Psoas muscle (tissue), 8 donors: ENCODE results near the gene KCNN3. TPM values are rescaled to one million over a fixed set of nuclear protein-coding genes. Genes with fewer than 3 reads are reported as not detected.

ENCODE experiments used
- ATAC-seq, 4 donors: fragments of 200-7000 bp; cut with Tn5 transposase; one replicate each; pipeline ENCODE4 v1.9.1; 2020; ENCODE audit warnings: moderate library complexity in 3 of 4, mild to moderate bottlenecking in 2 of 4
- DNase-seq, 2 donors: peaks; one replicate each; pipeline ENCODE4 v3.0.0-alpha.2; 2020
- H3K27ac ChIP-seq: fragments of 200-600 bp; one replicate; pipeline ENCODE4 v1.8.0; 2022
- H3K27me3 ChIP-seq, 3 donors: fragments of 200-600 bp in 1 of 3; one replicate each; pipeline versions ENCODE4 v1.6.1 to v1.8.0; 2013 to 2022; ENCODE audit warnings: low read length in 2 of 3, mild to moderate bottlenecking in 2 of 3, moderate library complexity in 1 of 3; ENCODE audit not compliant: insufficient read depth in 3 of 3
- H3K36me3 ChIP-seq, 2 donors: fragments of 200-600 bp in 1 of 2; one replicate each; pipeline versions ENCODE4 v1.6.1 to v1.8.0; 2013 to 2022; ENCODE audit warnings: low read depth in 1 of 2, mild to moderate bottlenecking in 1 of 2, moderate library complexity in 1 of 2; ENCODE audit not compliant: insufficient read depth in 1 of 2
- H3K4me1 ChIP-seq: fragments of 200-600 bp; one replicate; pipeline ENCODE4 v1.8.0; 2022
- H3K4me3 ChIP-seq: fragments of 200-600 bp; one replicate; pipeline ENCODE4 v1.8.0; 2022; ENCODE audit warnings: mild to moderate bottlenecking
- H3K9me3 ChIP-seq: fragments of 200-600 bp; one replicate; pipeline ENCODE4 v1.8.0; 2022
- WGBS, 3 donors: extraction: QIAGEN DNeasy Blood & Tissue Kit; methylation state at CpG; one replicate each; pipeline versions ENCODE4 v1.1.6 to v1.1.7; 2013; 5-methylcytosine and 5-hydroxymethylcytosine counted together
- intact Hi-C, 2 donors: fragments of 100-400 bp; cut with DNase I; formaldehyde crosslinking; loops; one replicate each; pipeline versions ENCODE4 v1.11.0 to v1.14.2; 2022
- polyA plus RNA-seq, 3 donors: library from polyadenylated mRNA; stranded (reverse); fragments of 200-250 nt; gene quantifications; one replicate each; pipeline ENCODE4 v1.2.3, GENCODE V29; 2013
- total RNA-seq, 4 donors: library from RNA; stranded (reverse); fragmentation: NEBNext Ultra II Directional in 2 of 4; extraction: Animal tissue kit (Norgen Biotek cat#: 25700) in 2 of 4; gene quantifications; one replicate each; pipeline versions ENCODE4 v1.2.1 to v1.2.4, GENCODE V29; 2021 to 2023
- TF ChIP-seq, protein P1 (sequence below): fragments of 200-600 bp; IDR thresholded peaks from one replicate; pipeline ENCODE4 v1.8.0; 2022; ENCODE audit warnings: antibody characterized with exemption
- donor health status: healthy with polysubstance abuse.
- donor health status: DM: no; HTN: no; CAD: no; lungs with moderate emphysema.
- donor health status: Bipolar disorder and iron deficiency.
- donor health status: healthy.
- donor health status: DM: yes; HTN: yes; CAD: no.
- donor health status: DM: no; HTN: no; CAD: no.
- donor health status: DM: no; HTN: no; CAD: no.
- donor health status: DM: yes; HTN: yes; CAD: no.

Gene KCNN3
- total and polyA plus RNA-seq, 7 donors, result 2.5 to 60.9 (median 11.8) TPM

DNA sequence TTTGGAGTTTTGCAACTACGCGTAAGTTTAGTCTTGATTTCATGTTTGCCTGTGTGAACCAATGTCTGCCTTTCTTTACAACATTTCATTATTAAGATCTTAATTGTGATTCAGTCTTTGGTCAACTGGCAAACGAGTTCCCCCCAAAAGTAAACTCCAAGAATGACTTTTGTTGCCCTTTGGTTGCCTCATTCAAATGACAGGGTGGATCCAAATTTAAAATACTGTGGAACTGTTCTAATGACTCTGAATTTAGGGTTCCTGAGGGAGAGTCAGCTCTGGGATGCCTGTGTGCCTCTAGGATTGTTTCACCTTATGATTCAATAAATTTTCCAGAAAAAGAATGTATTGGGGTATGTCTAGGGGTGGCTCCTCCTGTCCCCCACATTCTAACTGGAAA, 105.3 kb downstream of the KCNN3 start:
- H3K4me1 ChIP-seq, result no peaks in the 10 kb centered on the region
- H3K27me3 ChIP-seq, result no peaks in the 10 kb centered on the region
- no peak for DNase-seq
- H3K27ac ChIP-seq, result no peak overlapping the region
- H3K4me3 ChIP-seq, result no peak overlapping the region
- intact Hi-C loops, result no loop called here
- no peak for ATAC-seq
- H3K36me3 ChIP-seq, result peaks cover 0 to 14% of the 10 kb centered on the region in 2 donors
- no peaks in the 10 kb centered on the region for H3K9me3 ChIP-seq
- TF ChIP-seq, protein P1, sequence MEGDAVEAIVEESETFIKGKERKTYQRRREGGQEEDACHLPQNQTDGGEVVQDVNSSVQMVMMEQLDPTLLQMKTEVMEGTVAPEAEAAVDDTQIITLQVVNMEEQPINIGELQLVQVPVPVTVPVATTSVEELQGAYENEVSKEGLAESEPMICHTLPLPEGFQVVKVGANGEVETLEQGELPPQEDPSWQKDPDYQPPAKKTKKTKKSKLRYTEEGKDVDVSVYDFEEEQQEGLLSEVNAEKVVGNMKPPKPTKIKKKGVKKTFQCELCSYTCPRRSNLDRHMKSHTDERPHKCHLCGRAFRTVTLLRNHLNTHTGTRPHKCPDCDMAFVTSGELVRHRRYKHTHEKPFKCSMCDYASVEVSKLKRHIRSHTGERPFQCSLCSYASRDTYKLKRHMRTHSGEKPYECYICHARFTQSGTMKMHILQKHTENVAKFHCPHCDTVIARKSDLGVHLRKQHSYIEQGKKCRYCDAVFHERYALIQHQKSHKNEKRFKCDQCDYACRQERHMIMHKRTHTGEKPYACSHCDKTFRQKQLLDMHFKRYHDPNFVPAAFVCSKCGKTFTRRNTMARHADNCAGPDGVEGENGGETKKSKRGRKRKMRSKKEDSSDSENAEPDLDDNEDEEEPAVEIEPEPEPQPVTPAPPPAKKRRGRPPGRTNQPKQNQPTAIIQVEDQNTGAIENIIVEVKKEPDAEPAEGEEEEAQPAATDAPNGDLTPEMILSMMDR, result no peak
- 92 to 94% (median 94%) methylated on average over 3 of the region's 3 CpGs for WGBS, 3 donors

DNA sequence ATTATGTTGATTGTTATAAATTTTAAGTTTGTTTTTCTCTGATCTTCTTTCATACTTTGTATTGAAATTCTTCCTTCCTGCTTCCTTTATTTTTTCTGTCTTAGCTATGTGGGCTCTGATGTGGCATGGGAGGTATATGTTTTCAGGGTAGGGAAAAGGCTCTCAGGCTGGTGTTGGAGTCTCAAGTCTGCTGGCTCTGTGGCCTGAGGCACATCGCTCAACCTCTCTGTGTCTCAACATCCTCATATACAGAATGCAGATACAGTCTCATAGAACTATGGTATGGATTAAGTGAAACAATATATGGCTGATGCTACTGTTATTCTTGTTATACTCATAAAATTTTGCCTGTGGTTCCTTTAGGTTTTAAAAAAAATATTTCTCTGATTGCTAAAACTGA, 105.9 kb downstream of the KCNN3 start:
- H3K9me3 ChIP-seq, result no peaks in the 10 kb centered on the region
- H3K27ac ChIP-seq, result no peak overlapping the region
- no peak for ATAC-seq

DNA sequence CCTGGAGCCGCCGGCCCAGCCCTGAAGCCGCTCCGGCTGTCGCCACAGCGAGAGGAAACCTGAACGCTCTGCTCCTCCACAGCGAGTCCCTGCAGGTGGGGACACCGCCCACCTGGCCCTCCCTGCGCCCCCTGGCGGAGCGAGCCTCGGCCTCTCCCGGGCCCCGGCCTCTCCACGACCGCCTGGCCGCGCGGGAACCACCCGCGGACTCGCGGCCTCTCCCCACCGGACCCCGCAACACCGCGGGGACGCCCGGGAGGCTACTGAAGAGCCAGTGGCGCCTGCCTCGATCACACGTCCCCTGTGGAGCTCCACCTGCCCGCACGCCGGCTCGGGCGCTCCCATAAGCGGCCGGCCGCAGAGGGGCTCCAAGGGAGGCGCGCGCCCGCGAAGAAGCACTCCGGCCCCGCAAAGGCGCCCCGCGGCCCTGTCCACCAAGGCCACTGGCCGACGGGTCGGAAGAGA, 109.6 kb downstream of the KCNN3 start:
- H3K36me3 ChIP-seq, result peaks cover 0 to 4% of the 10 kb centered on the region in 2 donors
- peak overlapping the region; percentile 50 for H3K4me3 ChIP-seq
- no peaks in the 10 kb centered on the region for H3K27me3 ChIP-seq
- WGBS, 3 donors, result 44 to 50% (median 46%) methylated on average over 43 to 54 of the region's 54 CpGs
- DNase-seq (peak in 1 of 2 donors; percentile 45), ATAC-seq (peak in 2 of 4 donors; percentile 44 to 46)
- no peaks in the 10 kb centered on the region for H3K4me1 ChIP-seq
- intact Hi-C loops, result no loop called here
- no peak overlapping the region for H3K27ac ChIP-seq
- TF ChIP-seq, protein P1, result peak; percentile 49
- no peaks in the 10 kb centered on the region for H3K9me3 ChIP-seq

More for the DNA sequence above, 105.9 kb downstream of the KCNN3 start:
- Histone ChIP-seq H3K4me3 (no peak overlapping the region), H3K4me1 (no peaks in the 10 kb centered on the region), H3K27me3 (no peaks in the 10 kb centered on the region), H3K36me3 (peaks cover 0 to 8% of the 10 kb centered on the region in 2 donors)
- TF ChIP-seq, protein P1, result no peak
- WGBS, 3 donors, result 97 to 100% (median 98%) methylated on average over 1 of the region's 1 CpG
- no peak for DNase-seq
- intact Hi-C loops, result no loop called here

DNA sequence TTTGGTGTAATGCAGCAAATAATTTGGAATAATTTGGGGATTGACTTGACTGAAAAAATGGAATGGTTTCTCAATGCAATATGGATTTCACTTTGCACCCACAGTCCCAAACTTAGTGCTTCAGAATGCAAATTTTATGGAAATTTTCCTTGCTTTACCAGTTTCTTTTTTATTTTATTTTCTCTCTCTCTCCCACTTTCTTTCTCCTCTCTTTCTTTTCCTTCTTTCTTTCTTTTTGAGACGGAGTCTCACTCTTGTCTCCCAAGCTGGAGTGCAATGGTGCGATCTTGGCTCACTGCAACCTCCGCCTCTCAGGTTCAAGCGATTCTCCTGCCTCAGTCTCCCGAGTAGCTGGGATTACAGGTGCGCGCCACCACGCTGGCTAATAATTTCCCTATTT, 110.3 kb downstream of the KCNN3 start:
- Histone ChIP-seq H3K9me3 (no peaks in the 10 kb centered on the region), H3K4me1 (no peaks in the 10 kb centered on the region), H3K27me3 (no peaks in the 10 kb centered on the region), H3K4me3 (no peak overlapping the region), H3K36me3 (peaks cover 0 to 4% of the 10 kb centered on the region in 2 donors), H3K27ac (no peak overlapping the region)
- intact Hi-C loops, result loop anchor here in 1 of 2 donors (10.0 kb wide), 1 partner anchor 195 kb away; the partner anchor contains the start of gene CHRNB2
- DNase-seq (no peak), ATAC-seq (no peak)
- TF ChIP-seq, protein P1, result no peak
- 95 to 97% (median 96%) methylated on average over 8 of the region's 8 CpGs for WGBS, 3 donors

DNA sequence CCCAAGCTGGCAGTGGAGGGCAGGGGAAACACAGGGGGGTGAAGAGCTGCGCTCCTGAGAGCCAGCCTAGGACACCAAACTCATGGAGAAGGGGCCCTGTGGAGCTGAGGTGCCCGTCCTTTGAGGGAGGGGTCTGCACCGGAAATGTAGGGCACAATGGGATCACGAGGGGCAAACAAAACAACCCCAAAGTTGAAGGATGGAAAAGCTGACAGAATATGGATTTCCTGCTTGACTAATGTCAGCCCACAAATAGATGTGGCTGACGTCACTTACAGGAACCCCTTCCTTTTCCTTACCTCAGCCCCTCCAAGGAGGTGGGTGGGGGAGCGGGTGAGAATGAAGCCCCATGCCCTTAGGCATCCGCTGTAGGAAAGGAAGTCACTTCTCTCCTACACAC, 110.9 kb downstream of the KCNN3 start:
- peaks cover 0 to 4% of the 10 kb centered on the region in 2 donors for H3K36me3 ChIP-seq
- H3K9me3 ChIP-seq, result no peaks in the 10 kb centered on the region
- H3K27me3 ChIP-seq, result no peaks in the 10 kb centered on the region
- no peaks in the 10 kb centered on the region for H3K4me1 ChIP-seq
- no peak for ATAC-seq
- DNase-seq, result no peak
- intact Hi-C loops, result loop anchor here in 1 of 2 donors (10.0 kb wide), 1 partner anchor 194 kb away; the partner anchor contains the start of gene CHRNB2
- WGBS, 3 donors, result 79 to 85% (median 81%) methylated on average over 7 of the region's 7 CpGs
- TF ChIP-seq, protein P1, result no peak
- H3K27ac ChIP-seq, result no peak overlapping the region
- no peak overlapping the region for H3K4me3 ChIP-seq
